ENCODE data around the gene CHD5. TPM values are rescaled to one million over a fixed set of nuclear protein-coding genes. Genes with fewer than 3 reads are reported as not detected.

Gene CHD5
- polyA plus RNA-seq, 1 donor: 0.14 TPM

- DNase-seq (ENCODE audit: low read depth): no peak
Observed at GRCh38 chr1:6202256-6202655, 22.1 kb upstream of the CHD5 start.

- DNase-seq (ENCODE audit: low read depth): no peak
Observed at GRCh38 chr1:6200188-6200809, 20.2 kb upstream of the CHD5 start.

GRCh38 chr1:6199298-6200187 is 19.4 kb upstream of the CHD5 start, which contains the start of gene RPL22:
TSS of gene RPL22 (minus strand) at chr1:6199595. CDS start at chr1:6199573, 22 bp downstream.
- DNase-seq (ENCODE audit: low read depth): peak; percentile 98

- DNase-seq (ENCODE audit: low read depth): no peak
Observed at GRCh38 chr1:6198646-6199297, 18.7 kb upstream of the CHD5 start.

GRCh38 chr1:6197746-6198427 is 17.8 kb upstream of the CHD5 start:
- no peak for DNase-seq (ENCODE audit: low read depth)

GRCh38 chr1:6191968-6192367 is 11.8 kb upstream of the CHD5 start:
- DNase-seq (ENCODE audit: low read depth): no peak

- DNase-seq (ENCODE audit: low read depth): no peak
Observed at GRCh38 chr1:6188466-6188865, 8.3 kb upstream of the CHD5 start.

GRCh38 chr1:6185635-6186382 is 5.7 kb upstream of the CHD5 start:
- no peak for DNase-seq (ENCODE audit: low read depth)

GRCh38 chr1:6185151-6185550 is 5.0 kb upstream of the CHD5 start:
- DNase-seq (ENCODE audit: low read depth): no peak

GRCh38 chr1:6184083-6184783 is 4.1 kb upstream of the CHD5 start:
- DNase-seq (ENCODE audit: low read depth): no peak

GRCh38 chr1:6183520-6183989 is 3.4 kb upstream of the CHD5 start:
- no peak for DNase-seq (ENCODE audit: low read depth)

- no peak for DNase-seq (ENCODE audit: low read depth)
Observed at GRCh38 chr1:6181347-6181770, 1.2 kb upstream of the CHD5 start.

GRCh38 chr1:6180707-6181311 is 688 bp upstream of the CHD5 start:
- no peak for DNase-seq (ENCODE audit: low read depth)

GRCh38 chr1:6179564-6180175 is 451 bp downstream of the CHD5 start:
- DNase-seq (ENCODE audit: low read depth): no peak

- no peak for DNase-seq (ENCODE audit: low read depth)
Observed at GRCh38 chr1:6178751-6179563, 1.2 kb downstream of the CHD5 start.

- DNase-seq (ENCODE audit: low read depth): no peak
Observed at GRCh38 chr1:6177681-6178380, 2.3 kb downstream of the CHD5 start.

- DNase-seq (ENCODE audit: low read depth): no peak
Observed at GRCh38 chr1:6176779-6177178, 3.3 kb downstream of the CHD5 start.

- no peak for DNase-seq (ENCODE audit: low read depth)
Observed at GRCh38 chr1:6175411-6175828, 4.7 kb downstream of the CHD5 start.

All from forelimb muscle (tissue), 1 donor.